Mesendoderm (in vitro differentiated cells): Measurements from ENCODE around the gene TTC23L.

Experiments used
- DNase-seq: peaks from one replicate; pipeline ENCODE4 v3.0.0; 2013
- H2AK5ac ChIP-seq: 2 replicates; pipeline ENCODE4 v1.6.1; 2013; ENCODE audit warnings: low read length, inconsistent platforms
- H2BK120ac ChIP-seq: 2 replicates; pipeline ENCODE4 v1.6.1; 2013; ENCODE audit warnings: low read depth, mild to moderate bottlenecking, low read length, moderate library complexity, mixed read lengths
- H2BK15ac ChIP-seq: replicated peaks from 2 replicates; pipeline ENCODE4 v1.6.1; 2013; ENCODE audit warnings: low read depth, mild to moderate bottlenecking, moderate library complexity
- H2BK5ac ChIP-seq: 2 replicates; pipeline ENCODE4 v1.6.1; 2013; ENCODE audit warnings: low read length, inconsistent platforms
- H3K18ac ChIP-seq: 2 replicates; pipeline ENCODE4 v1.6.1; 2013; ENCODE audit warnings: mild to moderate bottlenecking, low read length, mixed read lengths
- H3K23ac ChIP-seq: one replicate; pipeline ENCODE4 v1.6.1; 2013; ENCODE audit warnings: low read length
- H3K27ac ChIP-seq: 2 replicates; pipeline ENCODE4 v1.5.1; 2013; ENCODE audit warnings: low read depth, mild to moderate bottlenecking, inconsistent platforms, low read length, moderate library complexity
- H3K27me3 ChIP-seq: 2 replicates; pipeline ENCODE4 v1.6.1; 2013; ENCODE audit warnings: low read length, control low read depth, mild to moderate bottlenecking, inconsistent platforms; ENCODE audit not compliant: insufficient read depth, poor library complexity
- H3K36me3 ChIP-seq: 2 replicates; pipeline ENCODE4 v1.6.1; 2013; ENCODE audit warnings: low read length, inconsistent platforms; ENCODE audit not compliant: control insufficient read depth, insufficient read depth
- H3K4ac ChIP-seq: one replicate; pipeline ENCODE4 v1.6.1; 2013; ENCODE audit warnings: low read depth, mild to moderate bottlenecking, low read length, moderate library complexity
- H3K4me1 ChIP-seq: 2 replicates; pipeline ENCODE4 v1.6.1; 2013; ENCODE audit warnings: low read depth, low read length, inconsistent platforms; ENCODE audit not compliant: control insufficient read depth
- H3K4me2 ChIP-seq: 2 replicates; pipeline ENCODE4 v1.6.1; 2013; ENCODE audit warnings: low read length
- H3K4me3 ChIP-seq: 2 replicates; pipeline ENCODE4 v1.5.1; 2013; ENCODE audit warnings: mild to moderate bottlenecking, low read length
- H3K56ac ChIP-seq: one replicate; pipeline ENCODE4 v1.6.1; 2013; ENCODE audit warnings: low read length
- H3K79me1 ChIP-seq: 2 replicates; pipeline ENCODE4 v1.6.1; 2013; ENCODE audit warnings: low read length, inconsistent platforms
- H3K79me2 ChIP-seq: 2 replicates; pipeline ENCODE4 v1.6.1; 2013; ENCODE audit warnings: mild to moderate bottlenecking, low read length; ENCODE audit not compliant: control insufficient read depth, insufficient read depth
- H3K9ac ChIP-seq: 2 replicates; pipeline ENCODE4 v1.6.1; 2013; ENCODE audit warnings: low read length, inconsistent platforms
- H4K5ac ChIP-seq: one replicate; pipeline ENCODE4 v1.6.1; 2013; ENCODE audit warnings: low read length
- H4K8ac ChIP-seq: one replicate; pipeline ENCODE4 v1.6.1; 2013; ENCODE audit warnings: low read depth, mild to moderate bottlenecking, control low read depth, low read length, moderate library complexity
- WGBS: extraction: QIAGEN DNeasy Blood & Tissue Kit; methylation state at CpG from one replicate; pipeline ENCODE4 v1.1.7; 2013; ENCODE audit warnings: low lambda C conversion rate, missing lambda C conversion rate; ENCODE audit not compliant: insufficient coverage; ENCODE audit errors: extremely low coverage; 5-methylcytosine and 5-hydroxymethylcytosine counted together

Gene TTC23L

DNA sequence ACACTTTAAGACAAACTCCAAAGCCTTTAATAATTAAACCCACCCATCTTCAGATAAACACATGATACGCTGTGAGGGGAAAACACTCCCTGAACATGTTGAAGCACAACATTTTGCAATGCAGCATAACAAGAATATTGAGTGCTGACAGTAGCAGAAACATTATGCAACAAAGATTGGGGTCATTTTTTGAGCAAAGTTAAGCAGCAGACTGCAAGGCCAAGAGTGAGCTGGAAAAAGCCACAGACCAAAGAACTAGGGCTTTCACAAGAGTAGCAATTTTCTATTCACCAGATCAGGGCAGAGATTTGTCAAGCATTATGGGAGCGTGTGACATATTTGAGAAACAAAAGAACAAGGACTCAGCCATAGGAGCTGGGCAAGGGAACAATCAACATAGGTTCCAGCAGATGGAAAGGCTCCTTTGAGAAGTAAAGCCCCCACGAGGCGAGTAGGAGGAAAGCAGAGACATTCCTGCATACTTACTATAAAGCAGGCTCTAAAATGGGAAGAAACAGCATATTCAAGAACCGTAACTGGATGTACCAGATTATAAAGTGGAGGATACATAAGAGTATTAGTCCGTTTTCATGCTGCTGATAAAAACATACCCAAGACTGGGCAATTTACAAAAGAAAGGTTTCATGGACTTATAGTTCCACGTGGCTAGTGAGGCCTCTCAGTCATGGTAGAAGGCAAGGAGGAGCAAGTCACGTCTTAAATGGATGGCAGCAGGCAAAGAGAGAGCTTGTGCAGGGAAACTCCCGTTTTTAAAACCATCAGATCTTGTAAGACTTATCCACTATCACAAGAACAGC lies 4.8 kb upstream of the TTC23L start:
- Histone ChIP-seq H3K4me3 (no peak overlapping the region), H3K27ac (no peak overlapping the region)
- peak; percentile 53 for DNase-seq

DNA sequence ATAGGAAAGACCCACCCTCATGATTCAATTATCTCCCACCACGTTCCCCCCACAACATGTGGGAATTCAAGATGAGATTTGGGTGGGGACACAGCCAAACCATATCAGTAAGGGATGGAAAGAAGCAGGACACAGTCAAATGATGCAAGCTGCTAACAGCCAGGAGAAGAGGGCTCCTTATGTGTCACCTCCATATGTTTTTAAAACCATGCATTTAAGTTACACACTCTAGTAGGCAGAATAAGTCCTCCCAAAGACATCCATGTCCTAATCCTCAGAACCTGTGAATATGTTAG lies 4.2 kb upstream of the TTC23L start:
- no peak overlapping the region for H3K9ac ChIP-seq
- WGBS = no CpG with 5 or more reads among the region's 1 CpG
- H2AK5ac ChIP-seq = no peak overlapping the region
- H3K27ac ChIP-seq = no peak overlapping the region
- H2BK5ac ChIP-seq = no peak overlapping the region
- no peak overlapping the region for H2BK15ac ChIP-seq
- no peak overlapping the region for H2BK120ac ChIP-seq
- no peak overlapping the region for H3K4ac ChIP-seq
- no peaks in the 10 kb centered on the region for H3K27me3 ChIP-seq
- H3K79me1 ChIP-seq = no peaks in the 10 kb centered on the region
- no peak overlapping the region for H4K5ac ChIP-seq
- no peak overlapping the region for H3K56ac ChIP-seq
- no peaks in the 10 kb centered on the region for H3K79me2 ChIP-seq
- H3K4me1 ChIP-seq = no peaks in the 10 kb centered on the region
- no peak overlapping the region for H3K4me3 ChIP-seq
- no peak overlapping the region for H4K8ac ChIP-seq
- H3K4me2 ChIP-seq = no peak overlapping the region
- no peak overlapping the region for H3K23ac ChIP-seq
- no peak for DNase-seq
- H3K36me3 ChIP-seq = peaks cover 2% of the 10 kb centered on the region
- no peak overlapping the region for H3K18ac ChIP-seq

More for the DNA sequence above, 4.8 kb upstream of the TTC23L start:
- WGBS = no CpG with 5 or more reads among the region's 9 CpGs
- Histone ChIP-seq H3K56ac (no peak overlapping the region), H3K18ac (no peak overlapping the region), H3K36me3 (peaks cover 2% of the 10 kb centered on the region), H2AK5ac (no peak overlapping the region), H3K23ac (no peak overlapping the region), H3K4me1 (no peaks in the 10 kb centered on the region), H4K5ac (no peak overlapping the region), H3K27me3 (no peaks in the 10 kb centered on the region), H3K9ac (no peak overlapping the region), H3K4ac (no peak overlapping the region), H2BK5ac (no peak overlapping the region), H3K79me2 (no peaks in the 10 kb centered on the region), H3K4me2 (no peak overlapping the region), H4K8ac (no peak overlapping the region), H2BK15ac (no peak overlapping the region), H3K79me1 (no peaks in the 10 kb centered on the region), H2BK120ac (no peak overlapping the region)

DNA sequence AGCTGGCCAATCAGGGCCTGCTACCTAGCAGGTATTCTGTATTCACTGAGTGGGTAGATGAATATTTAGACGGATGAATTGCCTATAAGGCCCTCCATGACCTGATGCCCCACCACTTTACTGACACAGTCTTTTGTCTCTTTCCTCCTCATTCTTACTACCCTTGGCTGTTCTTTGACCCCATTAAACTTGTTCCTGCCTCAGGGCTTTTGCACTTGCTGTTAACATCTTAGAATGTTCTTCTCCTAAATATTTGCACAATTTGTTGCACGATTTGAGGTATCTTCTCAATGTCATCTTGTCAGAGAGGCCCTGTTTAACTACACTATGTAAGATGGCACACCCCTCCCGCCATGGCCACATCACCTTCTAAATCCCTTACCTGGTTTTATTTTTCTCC lies 3.3 kb upstream of the TTC23L start:
- Histone ChIP-seq H3K36me3 (peaks cover 2% of the 10 kb centered on the region), H3K18ac (no peak overlapping the region), H3K27ac (no peak overlapping the region), H3K79me2 (no peaks in the 10 kb centered on the region), H3K27me3 (no peaks in the 10 kb centered on the region), H4K8ac (no peak overlapping the region), H2BK15ac (no peak overlapping the region), H3K79me1 (no peaks in the 10 kb centered on the region), H2BK5ac (no peak overlapping the region), H3K56ac (no peak overlapping the region), H2BK120ac (no peak overlapping the region), H3K4ac (no peak overlapping the region), H3K9ac (no peak overlapping the region), H3K4me1 (no peaks in the 10 kb centered on the region), H2AK5ac (no peak overlapping the region), H4K5ac (no peak overlapping the region), H3K23ac (no peak overlapping the region), H3K4me2 (no peak overlapping the region), H3K4me3 (no peak overlapping the region)
- WGBS = no CpG with 5 or more reads among the region's 3 CpGs
- no peak for DNase-seq

DNA sequence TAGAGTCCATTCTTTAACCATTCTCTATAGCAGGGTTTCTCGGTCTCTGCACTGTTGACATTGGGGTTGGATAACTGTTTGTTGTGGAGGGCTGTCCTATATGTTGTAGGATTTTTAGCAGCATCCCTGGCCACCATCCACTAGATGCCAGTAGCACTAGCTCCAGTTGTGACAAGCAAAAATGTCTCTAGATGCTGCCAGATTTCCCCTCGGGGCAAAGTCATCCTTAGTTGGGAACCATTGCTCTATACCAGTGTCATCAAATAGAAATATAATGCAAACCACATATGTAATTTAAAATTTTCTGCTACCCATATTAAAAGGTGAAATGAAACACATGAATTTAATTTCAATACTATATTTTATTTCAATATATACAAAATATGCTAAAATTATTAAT lies 2.9 kb downstream of the TTC23L start:
- H4K8ac ChIP-seq = no peak overlapping the region
- H3K79me1 ChIP-seq = no peaks in the 10 kb centered on the region
- peak; percentile 16 for DNase-seq
- H3K9ac ChIP-seq = no peak overlapping the region
- no peak overlapping the region for H3K23ac ChIP-seq
- H3K56ac ChIP-seq = no peak overlapping the region
- H3K36me3 ChIP-seq = no peaks in the 10 kb centered on the region
- no peak overlapping the region for H2BK5ac ChIP-seq
- no CpG with 5 or more reads among the region's 2 CpGs for WGBS
- H3K79me2 ChIP-seq = no peaks in the 10 kb centered on the region
- no peaks in the 10 kb centered on the region for H3K4me1 ChIP-seq
- no peak overlapping the region for H3K4me3 ChIP-seq
- no peak overlapping the region for H3K4me2 ChIP-seq
- H3K18ac ChIP-seq = no peak overlapping the region
- H2BK120ac ChIP-seq = no peak overlapping the region
- no peak overlapping the region for H3K4ac ChIP-seq
- no peak overlapping the region for H3K27ac ChIP-seq
- H3K27me3 ChIP-seq = no peaks in the 10 kb centered on the region
- H2AK5ac ChIP-seq = no peak overlapping the region
- no peak overlapping the region for H2BK15ac ChIP-seq
- no peak overlapping the region for H4K5ac ChIP-seq

DNA sequence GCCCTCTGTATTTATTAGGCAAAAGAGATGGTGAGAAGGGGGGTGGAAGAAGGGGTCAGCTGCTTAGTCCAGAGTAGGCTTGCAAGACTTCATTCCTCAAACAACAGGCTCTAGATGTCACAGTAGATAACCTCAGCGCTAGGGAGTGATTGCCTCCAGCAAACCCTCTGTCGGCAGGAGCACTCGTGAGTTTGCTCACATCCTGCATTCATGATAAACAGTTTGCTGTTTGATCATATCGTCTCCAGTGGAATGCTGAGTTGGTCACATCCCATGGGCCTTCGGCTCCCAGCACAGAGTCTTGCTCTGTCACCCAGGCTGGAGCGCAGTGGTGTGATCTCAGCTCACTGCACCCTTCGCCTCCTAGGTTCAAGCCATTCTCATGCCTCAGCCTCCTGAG lies 3.6 kb downstream of the TTC23L start:
- no peaks in the 10 kb centered on the region for H3K36me3 ChIP-seq
- no peak overlapping the region for H3K4me2 ChIP-seq
- no peaks in the 10 kb centered on the region for H3K79me2 ChIP-seq
- H3K56ac ChIP-seq = no peak overlapping the region
- H3K79me1 ChIP-seq = no peaks in the 10 kb centered on the region
- H2BK5ac ChIP-seq = no peak overlapping the region
- WGBS = no CpG with 5 or more reads among the region's 7 CpGs
- no peak overlapping the region for H3K23ac ChIP-seq
- no peak overlapping the region for H2BK120ac ChIP-seq
- no peak overlapping the region for H4K5ac ChIP-seq
- no peak overlapping the region for H4K8ac ChIP-seq
- H3K27ac ChIP-seq = no peak overlapping the region
- no peak overlapping the region for H2AK5ac ChIP-seq
- H2BK15ac ChIP-seq = no peak overlapping the region
- peak; percentile 24 for DNase-seq
- H3K9ac ChIP-seq = no peak overlapping the region
- H3K18ac ChIP-seq = no peak overlapping the region
- no peak overlapping the region for H3K4me3 ChIP-seq
- H3K4ac ChIP-seq = no peak overlapping the region
- no peaks in the 10 kb centered on the region for H3K27me3 ChIP-seq
- H3K4me1 ChIP-seq = no peaks in the 10 kb centered on the region

DNA sequence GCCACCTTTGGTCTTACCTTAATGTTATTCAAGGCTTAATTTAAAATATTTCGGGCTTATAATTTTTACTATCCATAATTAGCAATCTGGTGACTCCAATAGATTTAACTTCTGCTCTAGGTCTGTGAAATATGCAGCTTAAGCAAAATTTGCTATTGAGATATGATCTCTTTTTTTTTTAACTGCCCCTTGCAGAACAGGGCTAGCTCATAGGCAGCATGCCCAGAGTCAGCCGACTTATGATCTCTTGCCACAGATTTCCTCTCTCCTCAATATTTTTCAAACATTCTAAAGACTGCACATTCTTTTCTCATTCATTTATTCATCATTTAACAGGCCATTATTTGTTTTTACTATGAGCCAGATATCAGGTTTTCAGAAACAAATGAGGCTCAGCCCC lies 4.5 kb downstream of the TTC23L start:
- Histone ChIP-seq H3K4ac (no peak overlapping the region), H4K5ac (no peak overlapping the region), H2BK120ac (no peak overlapping the region), H2AK5ac (no peak overlapping the region), H3K79me2 (no peaks in the 10 kb centered on the region), H3K4me1 (no peaks in the 10 kb centered on the region), H3K23ac (no peak overlapping the region), H3K9ac (no peak overlapping the region), H3K36me3 (no peaks in the 10 kb centered on the region), H2BK15ac (no peak overlapping the region), H3K4me3 (no peak overlapping the region), H3K27ac (no peak overlapping the region), H3K56ac (no peak overlapping the region), H4K8ac (no peak overlapping the region), H3K4me2 (no peak overlapping the region), H3K18ac (no peak overlapping the region), H3K79me1 (no peaks in the 10 kb centered on the region), H2BK5ac (no peak overlapping the region), H3K27me3 (no peaks in the 10 kb centered on the region)
- no CpG with 5 or more reads among the region's 2 CpGs for WGBS
- DNase-seq = no peak
